GM12864 (cell line): ENCODE results near the gene COL25A1.

Source experiments
- DNase-seq: peaks from one replicate; pipeline ENCODE4 v3.0.0-alpha.2; 2011; ENCODE audit warnings: low read depth
- H3K4me3 ChIP-seq: 2 replicates; pipeline ENCODE4 v1.5.1; 2011; ENCODE audit warnings: mild to moderate bottlenecking, low read depth, low read length, control low read depth
- TF ChIP-seq, protein P1 (sequence below): IDR thresholded peaks from 2 replicates; pipeline ENCODE4 v1.5.1; 2011; ENCODE audit warnings: low read depth, mild to moderate bottlenecking, moderate library complexity, low read length, control low read depth, inconsistent platforms; ENCODE audit errors: missing control alignments

COL25A1 gene

DNA sequence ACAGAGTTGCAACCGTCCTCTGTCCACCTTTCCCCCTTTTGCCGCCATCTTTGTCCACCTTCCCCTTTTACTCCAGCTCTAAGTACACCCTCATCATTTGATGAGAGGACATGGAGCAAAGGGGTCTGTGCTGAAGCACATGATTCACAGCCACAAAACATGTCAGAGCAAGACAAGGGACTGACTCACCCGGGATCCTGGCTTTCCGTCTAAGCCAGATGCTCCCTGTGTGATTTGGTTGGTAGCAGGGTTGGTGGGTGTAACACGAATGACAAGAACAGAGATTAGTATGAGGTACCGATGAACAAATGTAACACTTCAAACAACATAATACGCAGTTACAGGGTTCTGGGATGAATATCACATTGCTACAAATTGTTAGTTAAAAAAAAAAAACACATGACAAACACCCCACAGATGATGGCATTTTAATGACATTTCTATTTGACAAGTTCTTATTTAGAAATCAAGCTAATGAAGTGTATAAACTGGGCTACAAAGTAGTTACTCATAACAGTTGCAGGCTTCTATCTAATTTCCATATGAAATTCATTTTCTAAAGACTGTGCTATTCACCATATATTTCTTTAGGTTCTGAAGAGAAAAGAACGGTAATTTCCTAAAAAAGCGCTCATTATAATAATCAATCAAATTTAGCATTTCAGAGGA is 468.2 kb downstream of the COL25A1 start:
- no peak for DNase-seq

DNA sequence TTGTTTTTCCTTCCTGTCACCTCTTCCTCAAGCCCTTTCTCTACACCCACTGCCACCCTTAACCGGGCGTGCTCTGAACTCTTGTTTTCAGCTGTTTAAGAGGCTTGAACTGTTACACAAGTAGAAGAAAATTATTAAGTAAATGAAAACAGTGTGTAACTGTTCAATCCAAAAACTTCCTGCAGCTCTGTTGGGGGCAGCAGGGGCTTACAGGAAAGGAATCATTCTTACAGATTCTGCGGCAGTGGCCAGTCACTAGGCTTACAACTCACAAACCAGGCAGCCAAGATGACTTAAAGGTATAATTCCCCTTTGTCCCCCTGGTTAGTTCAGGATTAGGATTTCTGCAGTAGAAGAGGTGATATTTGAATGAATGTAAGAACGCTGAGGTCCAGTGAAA is 469.4 kb downstream of the COL25A1 start:
- TF ChIP-seq, protein P1, sequence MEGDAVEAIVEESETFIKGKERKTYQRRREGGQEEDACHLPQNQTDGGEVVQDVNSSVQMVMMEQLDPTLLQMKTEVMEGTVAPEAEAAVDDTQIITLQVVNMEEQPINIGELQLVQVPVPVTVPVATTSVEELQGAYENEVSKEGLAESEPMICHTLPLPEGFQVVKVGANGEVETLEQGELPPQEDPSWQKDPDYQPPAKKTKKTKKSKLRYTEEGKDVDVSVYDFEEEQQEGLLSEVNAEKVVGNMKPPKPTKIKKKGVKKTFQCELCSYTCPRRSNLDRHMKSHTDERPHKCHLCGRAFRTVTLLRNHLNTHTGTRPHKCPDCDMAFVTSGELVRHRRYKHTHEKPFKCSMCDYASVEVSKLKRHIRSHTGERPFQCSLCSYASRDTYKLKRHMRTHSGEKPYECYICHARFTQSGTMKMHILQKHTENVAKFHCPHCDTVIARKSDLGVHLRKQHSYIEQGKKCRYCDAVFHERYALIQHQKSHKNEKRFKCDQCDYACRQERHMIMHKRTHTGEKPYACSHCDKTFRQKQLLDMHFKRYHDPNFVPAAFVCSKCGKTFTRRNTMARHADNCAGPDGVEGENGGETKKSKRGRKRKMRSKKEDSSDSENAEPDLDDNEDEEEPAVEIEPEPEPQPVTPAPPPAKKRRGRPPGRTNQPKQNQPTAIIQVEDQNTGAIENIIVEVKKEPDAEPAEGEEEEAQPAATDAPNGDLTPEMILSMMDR, result no peak
- H3K4me3 ChIP-seq, result no peak overlapping the region
- no peak for DNase-seq

More for the DNA sequence above, 468.2 kb downstream of the COL25A1 start:
- H3K4me3 ChIP-seq, result no peak overlapping the region
- TF ChIP-seq, protein P1, result no peak

GRCh38 chr4:108831886-108832285 is 470.6 kb downstream of the COL25A1 start:
- no peak overlapping the region for H3K4me3 ChIP-seq
- TF ChIP-seq, protein P1, result no peak
- DNase-seq, result no peak

- TF ChIP-seq, protein P1, result no peak
- H3K4me3 ChIP-seq, result no peak overlapping the region
- DNase-seq, result no peak
Observed at GRCh38 chr4:108831291-108831690, 471.2 kb downstream of the COL25A1 start.

GRCh38 chr4:108830509-108831244 is 471.8 kb downstream of the COL25A1 start:
- H3K4me3 ChIP-seq, result no peak overlapping the region
- no peak for DNase-seq

DNA sequence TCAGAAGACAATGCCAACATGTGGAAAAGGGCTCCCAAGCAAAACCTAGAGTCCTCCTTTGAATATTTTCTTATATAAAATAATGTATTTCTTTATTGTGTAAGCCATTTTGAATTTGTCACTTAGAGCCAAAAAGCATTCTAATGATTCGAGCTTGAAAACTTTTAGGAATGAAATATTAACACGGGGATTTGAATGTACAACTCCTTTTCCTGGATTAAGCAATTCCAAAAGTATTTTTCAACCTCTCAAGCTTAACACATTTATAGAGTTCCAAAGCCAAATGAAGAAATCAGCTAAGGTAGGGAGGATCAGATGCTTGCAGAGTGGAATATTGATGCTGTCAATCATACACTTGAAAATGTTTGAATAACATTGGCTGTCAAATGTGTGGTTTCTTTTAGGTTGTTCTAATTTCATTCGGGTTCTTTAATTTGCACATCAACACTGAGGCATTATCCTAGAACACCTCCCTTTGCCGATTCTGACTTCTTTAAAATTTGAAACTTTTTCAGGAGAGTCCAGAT is 472.4 kb downstream of the COL25A1 start:
- DNase-seq, result no peak
- TF ChIP-seq, protein P1, result no peak
- no peak overlapping the region for H3K4me3 ChIP-seq

More at GRCh38 chr4:108830509-108831244, 471.8 kb downstream of the COL25A1 start:
- TF ChIP-seq, protein P1, result no peak
